ENCODE results near the gene ALDH1A1. TPM values are rescaled to one million over a fixed set of nuclear protein-coding genes. Genes with fewer than 3 reads are reported as not detected.

ALDH1A1 gene
- polyA plus RNA-seq, 3 donors = 28.6 to 117 (median 105) TPM

DNA sequence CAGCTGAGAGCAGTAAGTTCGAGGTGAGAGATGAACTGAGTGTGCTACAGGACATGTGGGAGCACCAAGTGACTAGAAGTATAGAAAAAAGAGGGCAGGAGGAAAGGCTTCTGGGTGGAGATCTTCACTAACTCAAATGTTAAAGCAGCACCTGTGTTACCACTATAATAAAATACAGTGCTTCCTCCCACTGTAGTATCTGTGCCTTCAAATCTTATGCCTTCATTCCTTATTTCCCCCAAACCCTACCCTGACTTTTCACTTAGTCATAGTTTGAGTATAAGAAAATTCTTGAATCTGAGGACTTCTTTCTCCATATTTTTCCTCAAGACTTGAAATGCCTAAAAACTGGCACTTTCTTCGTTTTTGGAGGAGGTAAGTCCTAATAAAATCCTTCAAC lies 61.8 kb downstream of the ALDH1A1 start:
- Histone ChIP-seq H4K20me1 (ENCODE audit: insufficient read depth, low read length) (no peaks in the 10 kb centered on the region), H3K79me2 (ENCODE audit: insufficient read depth, low read length) (no peaks in the 10 kb centered on the region), H3K9ac (ENCODE audit: insufficient read depth, low read length, poor library complexity, severe bottlenecking) (no peak overlapping the region), H3K4me3 (replicated peaks in 1 of 3; ENCODE audit: low read depth in 2 of 3, low read length in 3 of 3) (no peak overlapping the region), H3K4me2 (replicated peaks; ENCODE audit: extremely low read depth, low read length, poor library complexity, severe bottlenecking) (no peak overlapping the region), H2AFZ (ENCODE audit: insufficient read depth, low read depth, low read length, poor library complexity, severe bottlenecking) (no peak overlapping the region), H3K4me1 (ENCODE audit: control insufficient read depth in 1 of 2, insufficient read depth in 2 of 2, low read length in 2 of 2) (no peaks in the 10 kb centered on the region), H3K27ac (ENCODE audit: low read depth in 1 of 2, low read length in 2 of 2) (no peak overlapping the region), H3K27me3 (ENCODE audit: control insufficient read depth in 2 of 2, insufficient read depth in 2 of 2, low read length in 2 of 2) (no peaks in the 10 kb centered on the region), H3K36me3 (replicated peaks in 1 of 2; ENCODE audit: control insufficient read depth in 1 of 2, insufficient read depth in 2 of 2, low read length in 2 of 2) (no peaks in the 10 kb centered on the region), H3K9me3 (replicated peaks in 1 of 2; ENCODE audit: control insufficient read depth in 1 of 2, insufficient read depth in 1 of 2, low read length in 2 of 2) (peaks cover 0 to 4% of the 10 kb centered on the region in 2 donors)
- no CpG with 5 or more reads among the region's 2 CpGs for WGBS (ENCODE audit: insufficient coverage)
- no peak for TF ChIP-seq CTCF (IDR thresholded peaks at IDR 0.05)
- DNase-seq = no peak
- intact Hi-C loops (cut with micrococcal nuclease) = no loop called here
- no peak overlapping the region for H3K4me3 Mint-ChIP-seq
- H3K9me3 Mint-ChIP-seq = peaks cover 2 to 15% (median 8%) of the 10 kb centered on the region in 7 donors
- peaks cover 0 to 1% (median 0%) of the 10 kb centered on the region in 3 donors for H3K27me3 Mint-ChIP-seq (ENCODE audit: low read depth in 3 of 3)
- H3K27ac Mint-ChIP-seq = no peak overlapping the region
- no peaks in the 10 kb centered on the region for H3K4me1 Mint-ChIP-seq
- peaks cover 7 to 8% of the 10 kb centered on the region in 2 donors for H3K36me3 Mint-ChIP-seq

- Histone ChIP-seq H3K9ac (ENCODE audit: insufficient read depth, low read length, poor library complexity, severe bottlenecking) (no peak overlapping the region), H4K20me1 (ENCODE audit: insufficient read depth, low read length) (no peaks in the 10 kb centered on the region), H3K27ac (ENCODE audit: low read depth in 1 of 2, low read length in 2 of 2) (no peak overlapping the region), H3K4me2 (replicated peaks; ENCODE audit: extremely low read depth, low read length, poor library complexity, severe bottlenecking) (no peak overlapping the region), H3K4me1 (ENCODE audit: control insufficient read depth in 1 of 2, insufficient read depth in 2 of 2, low read length in 2 of 2) (no peaks in the 10 kb centered on the region), H2AFZ (ENCODE audit: insufficient read depth, low read depth, low read length, poor library complexity, severe bottlenecking) (no peak overlapping the region), H3K27me3 (ENCODE audit: control insufficient read depth in 2 of 2, insufficient read depth in 2 of 2, low read length in 2 of 2) (no peaks in the 10 kb centered on the region), H3K4me3 (replicated peaks in 1 of 3; ENCODE audit: low read depth in 2 of 3, low read length in 3 of 3) (no peak overlapping the region), H3K79me2 (ENCODE audit: insufficient read depth, low read length) (no peaks in the 10 kb centered on the region), H3K36me3 (replicated peaks in 1 of 2; ENCODE audit: control insufficient read depth in 1 of 2, insufficient read depth in 2 of 2, low read length in 2 of 2) (no peaks in the 10 kb centered on the region), H3K9me3 (replicated peaks in 1 of 2; ENCODE audit: control insufficient read depth in 1 of 2, insufficient read depth in 1 of 2, low read length in 2 of 2) (peaks cover 0 to 4% of the 10 kb centered on the region in 2 donors)
- peaks cover 5 to 7% of the 10 kb centered on the region in 2 donors for H3K36me3 Mint-ChIP-seq
- H3K27ac Mint-ChIP-seq = no peak overlapping the region
- no peak for TF ChIP-seq CTCF (IDR thresholded peaks at IDR 0.05)
- H3K9me3 Mint-ChIP-seq = peaks cover 0 to 15% (median 8%) of the 10 kb centered on the region in 7 donors
- peaks cover 0 to 1% (median 1%) of the 10 kb centered on the region in 3 donors for H3K27me3 Mint-ChIP-seq (ENCODE audit: low read depth in 3 of 3)
- WGBS (ENCODE audit: insufficient coverage) = 100% methylated on average over 1 of the region's 2 CpGs
- H3K4me3 Mint-ChIP-seq = no peak overlapping the region
- no peaks in the 10 kb centered on the region for H3K4me1 Mint-ChIP-seq
- no peak for DNase-seq
- intact Hi-C loops (cut with micrococcal nuclease) = no loop called here
Observed at GRCh38 chr9:72888943-72889342, 63.9 kb downstream of the ALDH1A1 start.

Measured in CD14-positive monocyte (primary cell).